ENCODE data around the gene PGM5.

- TF ChIP-seq POLR2A (IDR thresholded peaks at IDR 0.05; ENCODE audit: low read depth, low read length), result no peak
- TF ChIP-seq POLR2AphosphoS5 (IDR thresholded peaks at IDR 0.05; ENCODE audit: low read depth, low read length), result no peak
Measured at GRCh38 chr9:68462105-68462775, 105.8 kb downstream of the PGM5 start.
